Measurements from ENCODE around the gene GORASP1.
"Not testable (repeated sequence)": the region's sequence is repeated elsewhere in the genome, so short reads cannot be mapped to it uniquely, and the experiment has no call there.

GORASP1 gene

GRCh38 chr3:39062180-39062579 lies 45.2 kb downstream of the GORASP1 start:
- DNase-seq: no peak

DNA sequence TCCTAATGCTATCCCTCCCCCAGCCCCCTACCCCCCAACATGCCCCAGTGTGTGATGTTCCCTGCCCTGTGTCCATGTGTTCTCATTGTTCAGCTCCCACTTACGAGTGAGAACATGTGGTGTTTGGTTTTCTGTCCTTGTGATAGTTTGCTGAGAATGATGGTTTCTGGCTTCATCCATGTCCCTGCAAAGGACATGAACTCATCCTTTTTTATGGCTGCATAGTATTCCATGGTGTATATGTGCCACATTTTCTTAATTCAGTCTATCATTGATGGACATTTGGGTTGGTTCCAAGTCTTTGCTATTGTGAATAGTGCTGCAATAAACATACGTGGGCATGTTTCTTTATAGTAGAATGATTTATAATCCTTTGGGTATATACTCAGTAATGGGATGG lies 46.2 kb downstream of the GORASP1 start:
- DNase-seq: not testable (repeated sequence)

DNA sequence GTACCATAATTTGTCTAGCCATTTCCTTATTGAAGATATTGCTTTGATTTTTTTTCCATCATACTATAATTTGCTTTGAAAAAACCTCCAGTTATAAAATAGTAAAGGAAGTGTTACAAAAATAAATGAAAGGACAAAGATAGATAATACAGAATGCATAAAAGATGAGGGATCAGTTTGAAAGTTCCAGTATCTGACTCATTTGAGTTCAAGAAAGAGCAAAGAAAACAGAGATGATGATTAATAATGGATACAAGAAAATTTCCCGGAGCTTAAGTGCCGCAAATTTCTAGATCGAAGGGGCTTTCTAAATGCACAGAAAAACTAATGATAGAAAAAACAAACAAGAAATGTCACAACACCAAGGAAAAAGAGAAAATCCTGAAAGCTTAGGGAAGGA lies 51.3 kb downstream of the GORASP1 start:
- no peak for DNase-seq

GRCh38 chr3:39053696-39054095 lies 53.7 kb downstream of the GORASP1 start:
- no peak for DNase-seq

DNA sequence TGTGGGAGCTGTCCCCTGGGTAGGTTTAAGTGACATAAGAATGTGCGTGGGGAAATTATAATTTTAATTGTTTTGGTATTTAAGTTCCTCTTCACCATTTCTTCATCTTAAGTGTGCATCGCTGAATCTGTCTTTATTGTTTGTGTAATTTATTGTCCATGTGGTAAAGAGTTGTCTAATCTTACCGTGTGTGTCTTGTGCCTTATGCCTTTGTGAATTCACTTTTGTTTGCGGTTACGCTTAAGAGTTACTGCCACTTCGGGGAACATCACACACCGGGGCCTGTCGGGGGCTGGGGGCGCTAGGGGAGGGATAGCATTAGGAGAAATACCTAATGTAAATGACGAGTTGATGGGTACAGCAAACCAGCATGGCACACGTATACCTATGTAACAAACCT lies 54.8 kb downstream of the GORASP1 start:
- DNase-seq: no peak

- DNase-seq: peak; percentile 27
These were observed 55.5 kb downstream of the GORASP1 start, which contains the start of the genes SCN11A and WDR48 for GRCh38 chr3:39051649-39052561. SCN11A (minus strand) TSS chr3:39051944; CDS start chr3:38950362, 101,582 bp downstream. WDR48 (plus strand) TSS chr3:39052016; CDS start chr3:39052026, 10 bp downstream.

DNA sequence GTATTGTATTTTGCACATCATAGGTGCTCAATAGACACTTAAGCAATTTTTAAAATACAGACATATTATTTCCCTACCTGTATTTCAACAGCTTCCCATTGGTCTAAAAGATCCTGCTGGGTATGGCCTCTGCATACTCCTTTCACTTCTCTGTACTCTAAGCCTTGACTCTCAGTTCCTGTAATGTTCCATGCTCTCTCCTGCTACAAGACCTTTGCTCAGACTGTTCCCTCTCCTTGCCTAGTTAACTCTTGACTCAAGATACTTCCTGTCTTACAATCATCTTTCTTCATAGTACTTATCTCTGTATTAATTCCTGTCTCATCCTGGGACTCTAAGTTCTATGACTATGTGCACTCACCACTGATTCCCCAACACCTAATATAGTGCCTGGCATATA lies 57.4 kb downstream of the GORASP1 start:
- DNase-seq: no peak
